NT2/D1 (cell line): ENCODE results near the gene ALKBH2.

Experiments
- SUZ12 ChIP-seq: IDR thresholded peaks from 2 replicates; pipeline ENCODE4 v1.6.1; 2011; ENCODE audit not compliant: insufficient read length, insufficient read depth; ENCODE audit errors: extremely low read depth
- ZNF274 ChIP-seq: IDR thresholded peaks from 2 replicates; pipeline ENCODE4 v1.6.1; 2011; ENCODE audit warnings: mild to moderate bottlenecking, low read depth, low read length

- TF ChIP-seq SUZ12 (no peak), ZNF274 (no peak)
Measured at GRCh38 chr12:109100741-109101140, 7.5 kb upstream of the ALKBH2 start.
